AG10803 (cell line): ENCODE data around the gene DOCK4.
A peak's percentile ranks its signal among the peaks of the same experiment; 100 is the strongest.

Source experiments
- DNase-seq: peaks from one replicate; pipeline ENCODE4 v3.0.0; 2010; ENCODE audit warnings: low read depth
- H3K4me3 ChIP-seq: 2 replicates; pipeline ENCODE4 v1.5.1; 2011; ENCODE audit warnings: mild to moderate bottlenecking, low read length, control low read depth
- CTCF ChIP-seq: conservative IDR thresholded peaks from 2 replicates; pipeline ENCODE4 v1.5.1; 2011; ENCODE audit warnings: mild to moderate bottlenecking, low read length, control low read depth, inconsistent platforms

DOCK4 gene

GRCh38 chr7:111697771-111698170, 508.4 kb downstream of the DOCK4 start:
- TF ChIP-seq CTCF = no peak
- DNase-seq = no peak
- H3K4me3 ChIP-seq = no peak overlapping the region

GRCh38 chr7:111694376-111694775, 511.8 kb downstream of the DOCK4 start:
- H3K4me3 ChIP-seq = no peak overlapping the region
- no peak for TF ChIP-seq CTCF
- no peak for DNase-seq

GRCh38 chr7:111690364-111691111, 515.7 kb downstream of the DOCK4 start:
- no peak for TF ChIP-seq CTCF
- no peak for DNase-seq

GRCh38 chr7:111685349-111685748, 520.9 kb downstream of the DOCK4 start:
- DNase-seq = no peak
- no peak overlapping the region for H3K4me3 ChIP-seq
- no peak for TF ChIP-seq CTCF

More at GRCh38 chr7:111690364-111691111, 515.7 kb downstream of the DOCK4 start:
- H3K4me3 ChIP-seq = no peak overlapping the region

GRCh38 chr7:111682588-111683340, 523.4 kb downstream of the DOCK4 start:
- no peak overlapping the region for H3K4me3 ChIP-seq
- DNase-seq = peak; percentile 5
- TF ChIP-seq CTCF = no peak

GRCh38 chr7:111681242-111681641, 525.0 kb downstream of the DOCK4 start:
- TF ChIP-seq CTCF = no peak
- DNase-seq = no peak

GRCh38 chr7:111678986-111679385, 527.2 kb downstream of the DOCK4 start:
- DNase-seq = no peak
- no peak overlapping the region for H3K4me3 ChIP-seq
- TF ChIP-seq CTCF = no peak

More at GRCh38 chr7:111681242-111681641, 525.0 kb downstream of the DOCK4 start:
- no peak overlapping the region for H3K4me3 ChIP-seq
